ENCODE results near the gene DPYSL5.

DNA sequence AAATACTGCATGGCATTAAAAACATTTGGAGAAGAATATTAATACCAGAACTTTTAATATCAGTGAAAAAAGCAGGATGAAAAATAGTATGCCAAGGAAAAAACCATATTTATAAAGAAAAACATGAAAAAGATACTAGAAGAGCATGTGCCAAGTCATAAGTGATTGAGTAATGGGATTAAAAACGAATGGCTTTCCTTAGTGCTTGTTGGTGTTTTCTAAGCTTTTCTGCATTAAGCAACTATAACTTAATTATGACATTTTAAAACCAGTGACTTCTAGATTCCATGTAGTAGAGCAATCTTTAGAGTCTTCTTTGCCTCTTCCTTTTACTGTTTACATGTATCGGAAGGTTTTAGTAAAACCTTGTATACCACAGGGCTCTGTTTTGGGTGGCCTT lies 129.1 kb downstream of the DPYSL5 start:
- TF ChIP-seq, protein P1, sequence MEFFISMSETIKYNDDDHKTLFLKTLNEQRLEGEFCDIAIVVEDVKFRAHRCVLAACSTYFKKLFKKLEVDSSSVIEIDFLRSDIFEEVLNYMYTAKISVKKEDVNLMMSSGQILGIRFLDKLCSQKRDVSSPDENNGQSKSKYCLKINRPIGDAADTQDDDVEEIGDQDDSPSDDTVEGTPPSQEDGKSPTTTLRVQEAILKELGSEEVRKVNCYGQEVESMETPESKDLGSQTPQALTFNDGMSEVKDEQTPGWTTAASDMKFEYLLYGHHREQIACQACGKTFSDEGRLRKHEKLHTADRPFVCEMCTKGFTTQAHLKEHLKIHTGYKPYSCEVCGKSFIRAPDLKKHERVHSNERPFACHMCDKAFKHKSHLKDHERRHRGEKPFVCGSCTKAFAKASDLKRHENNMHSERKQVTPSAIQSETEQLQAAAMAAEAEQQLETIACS (CRISPR knock-in tag; IDR thresholded peaks at IDR 0.05) = no peak
- TF ChIP-seq MXI1 (IDR thresholded peaks at IDR 0.05; ENCODE audit: borderline replicate concordance, low read depth, low read length) (no peak), CHD2 (IDR thresholded peaks at IDR 0.05; ENCODE audit: low read depth, low read length) (no peak), ZZZ3 (CRISPR knock-in tag; IDR thresholded peaks at IDR 0.05; ENCODE audit: borderline replicate concordance) (no peak), GTF2F1 (IDR thresholded peaks at IDR 0.05; ENCODE audit: low read length) (no peak)
- TF ChIP-seq, protein P2, sequence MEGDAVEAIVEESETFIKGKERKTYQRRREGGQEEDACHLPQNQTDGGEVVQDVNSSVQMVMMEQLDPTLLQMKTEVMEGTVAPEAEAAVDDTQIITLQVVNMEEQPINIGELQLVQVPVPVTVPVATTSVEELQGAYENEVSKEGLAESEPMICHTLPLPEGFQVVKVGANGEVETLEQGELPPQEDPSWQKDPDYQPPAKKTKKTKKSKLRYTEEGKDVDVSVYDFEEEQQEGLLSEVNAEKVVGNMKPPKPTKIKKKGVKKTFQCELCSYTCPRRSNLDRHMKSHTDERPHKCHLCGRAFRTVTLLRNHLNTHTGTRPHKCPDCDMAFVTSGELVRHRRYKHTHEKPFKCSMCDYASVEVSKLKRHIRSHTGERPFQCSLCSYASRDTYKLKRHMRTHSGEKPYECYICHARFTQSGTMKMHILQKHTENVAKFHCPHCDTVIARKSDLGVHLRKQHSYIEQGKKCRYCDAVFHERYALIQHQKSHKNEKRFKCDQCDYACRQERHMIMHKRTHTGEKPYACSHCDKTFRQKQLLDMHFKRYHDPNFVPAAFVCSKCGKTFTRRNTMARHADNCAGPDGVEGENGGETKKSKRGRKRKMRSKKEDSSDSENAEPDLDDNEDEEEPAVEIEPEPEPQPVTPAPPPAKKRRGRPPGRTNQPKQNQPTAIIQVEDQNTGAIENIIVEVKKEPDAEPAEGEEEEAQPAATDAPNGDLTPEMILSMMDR (CRISPR knock-in tag; IDR thresholded peaks at IDR 0.05) = no peak
- TF ChIP-seq, protein P3, sequence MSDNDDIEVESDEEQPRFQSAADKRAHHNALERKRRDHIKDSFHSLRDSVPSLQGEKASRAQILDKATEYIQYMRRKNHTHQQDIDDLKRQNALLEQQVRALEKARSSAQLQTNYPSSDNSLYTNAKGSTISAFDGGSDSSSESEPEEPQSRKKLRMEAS (IDR thresholded peaks at IDR 0.05) = no peak
- TF ChIP-seq, protein P4, sequence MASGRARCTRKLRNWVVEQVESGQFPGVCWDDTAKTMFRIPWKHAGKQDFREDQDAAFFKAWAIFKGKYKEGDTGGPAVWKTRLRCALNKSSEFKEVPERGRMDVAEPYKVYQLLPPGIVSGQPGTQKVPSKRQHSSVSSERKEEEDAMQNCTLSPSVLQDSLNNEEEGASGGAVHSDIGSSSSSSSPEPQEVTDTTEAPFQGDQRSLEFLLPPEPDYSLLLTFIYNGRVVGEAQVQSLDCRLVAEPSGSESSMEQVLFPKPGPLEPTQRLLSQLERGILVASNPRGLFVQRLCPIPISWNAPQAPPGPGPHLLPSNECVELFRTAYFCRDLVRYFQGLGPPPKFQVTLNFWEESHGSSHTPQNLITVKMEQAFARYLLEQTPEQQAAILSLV (CRISPR knock-in tag; IDR thresholded peaks at IDR 0.05; ENCODE audit: borderline replicate concordance) = no peak

Data from HepG2 (cell line).